ENCODE measurements around the gene PRSS23. TPM values are rescaled to one million over a fixed set of nuclear protein-coding genes. Genes with fewer than 3 reads are reported as not detected.
A peak's percentile ranks its signal among the peaks of the same experiment; 100 is the strongest.

PRSS23 gene
- total RNA-seq, 1 experiment from 2014 or later: 3.8 TPM

- TF ChIP-seq CTCF (IDR thresholded peaks at IDR 0.05 in 2 of 3, conservative IDR thresholded peaks at IDR 0.05 in 1 of 3; ENCODE audit: borderline replicate concordance in 1 of 3, insufficient read depth in 1 of 3, low read depth in 2 of 3, low read length in 2 of 3) (no peak), REST (IDR thresholded peaks at IDR 0.05; ENCODE audit: low read depth) (no peak), EZH2 (IDR thresholded peaks at IDR 0.05) (no peak), YY1 (IDR thresholded peaks at IDR 0.05; ENCODE audit: extremely low read depth, insufficient replicate concordance, low read depth, low read length) (no peak), CBX3 (IDR thresholded peaks at IDR 0.05; ENCODE audit: low read depth) (no peak), ZNF274 (IDR thresholded peaks at IDR 0.05; ENCODE audit: low read depth, low read length) (no peak), ELF1 (IDR thresholded peaks at IDR 0.05; ENCODE audit: borderline replicate concordance, low read depth) (no peak), SRF (IDR thresholded peaks at IDR 0.05; ENCODE audit: low read depth) (no peak)
Measured at GRCh38 chr11:86802146-86802545, 1.8 kb downstream of the PRSS23 start (continued).

GRCh38 chr11:86802601-86803051 is 2.3 kb downstream of the PRSS23 start:
- no peak for TF ChIP-seq EZH2 (IDR thresholded peaks at IDR 0.05)
- no peak for TF ChIP-seq ZNF274 (IDR thresholded peaks at IDR 0.05; ENCODE audit: low read depth, low read length)
- TF ChIP-seq EGR1 (IDR thresholded peaks at IDR 0.05; ENCODE audit: low read depth): no peak
- peak; percentile 52 to 66 (median 59); a peak in 5 of 6 replicates for TF ChIP-seq CTCF (IDR thresholded peaks at IDR 0.05 in 2 of 3, conservative IDR thresholded peaks at IDR 0.05 in 1 of 3; ENCODE audit: borderline replicate concordance in 1 of 3, insufficient read depth in 1 of 3, low read depth in 2 of 3, low read length in 2 of 3)
- peak; percentile 32; the same call in 1 of the 2 replicates for TF ChIP-seq FOSL1 (IDR thresholded peaks at IDR 0.05; ENCODE audit: low read depth)
- 0 out of 2 replicates have a peak, but pooled peaks have one; percentile 30 for TF ChIP-seq CBX3 (IDR thresholded peaks at IDR 0.05; ENCODE audit: low read depth)
- TF ChIP-seq SRF (IDR thresholded peaks at IDR 0.05; ENCODE audit: low read depth): no peak
- TF ChIP-seq RAD21 (IDR thresholded peaks at IDR 0.05; ENCODE audit: low read depth): peak; percentile 54
- TF ChIP-seq YY1 (IDR thresholded peaks at IDR 0.05; ENCODE audit: extremely low read depth, insufficient replicate concordance, low read depth, low read length): no peak
- TF ChIP-seq ZFX (IDR thresholded peaks at IDR 0.05): no peak
- ATAC-seq (peak; percentile 66), DNase-seq (ENCODE audit: low read depth, low spot score) (peak; percentile 53)
- Histone ChIP-seq H3K27ac (ENCODE audit: low read depth, low read length) (no peak overlapping the region), H3K4me1 (ENCODE audit: control insufficient read depth in 1 of 2, insufficient read depth in 2 of 2, low read length in 2 of 2) (peaks cover 3 to 37% of the 10 kb centered on the region in 2 experiments), H3K4me3 (replicated peaks in 1 of 2; ENCODE audit: low read depth in 1 of 2, low read length in 2 of 2) (no peak overlapping the region), H3K9me3 (ENCODE audit: control insufficient read depth in 1 of 2, insufficient read depth in 1 of 2, low read depth in 1 of 2, low read length in 2 of 2) (no peaks in the 10 kb centered on the region), H4K20me1 (ENCODE audit: insufficient read depth) (no peaks in the 10 kb centered on the region), H3K27me3 (ENCODE audit: insufficient read depth, low read length) (peaks cover 7% of the 10 kb centered on the region), H3K79me2 (ENCODE audit: insufficient read depth, low read length) (no peaks in the 10 kb centered on the region), H3K9ac (ENCODE audit: low read length) (no peak overlapping the region), H3K4me2 (ENCODE audit: low read length) (peak overlapping the region; percentile 26), H3K9me2 (ENCODE audit: insufficient read depth) (no peaks in the 10 kb centered on the region), H2AFZ (ENCODE audit: low read depth, low read length, poor library complexity, severe bottlenecking) (no peak overlapping the region), H3K36me3 (ENCODE audit: control insufficient read depth in 1 of 2, insufficient read depth in 2 of 2, low read length in 2 of 2) (no peaks in the 10 kb centered on the region)
- BruUV-seq (replicated peaks): no TSS peak
- ChIA-PET POLR2A (no interaction called here), RAD21 (ENCODE audit: low non-redundant PET in 1 of 2, low total read pairs in 2 of 2, uncharacterized antibody in 2 of 2, unreplicated experiment in 2 of 2) (interaction anchor here in 1 of 2 experiments (1.1 kb wide), 1 partner anchor 194 kb away, joined by 3 read pairs; no protein-coding TSS in a partner anchor), CTCF (interaction anchor here (1.8 kb wide), 1 partner anchor 194 kb away, joined by 7 read pairs; no protein-coding TSS in a partner anchor)
- intact Hi-C loops (cut with micrococcal nuclease): loop anchor here (5.0 kb wide), 3 partner anchors 60 to 195 kb away; no protein-coding TSS in a partner anchor
